ENCODE data around the gene ADAMTS19. TPM values are rescaled to one million over a fixed set of nuclear protein-coding genes. Genes with fewer than 3 reads are reported as not detected.

The ADAMTS19 gene
- total and polyA plus RNA-seq, 8 donors = 0.12 to 1.7 (median 0.35) TPM

DNA sequence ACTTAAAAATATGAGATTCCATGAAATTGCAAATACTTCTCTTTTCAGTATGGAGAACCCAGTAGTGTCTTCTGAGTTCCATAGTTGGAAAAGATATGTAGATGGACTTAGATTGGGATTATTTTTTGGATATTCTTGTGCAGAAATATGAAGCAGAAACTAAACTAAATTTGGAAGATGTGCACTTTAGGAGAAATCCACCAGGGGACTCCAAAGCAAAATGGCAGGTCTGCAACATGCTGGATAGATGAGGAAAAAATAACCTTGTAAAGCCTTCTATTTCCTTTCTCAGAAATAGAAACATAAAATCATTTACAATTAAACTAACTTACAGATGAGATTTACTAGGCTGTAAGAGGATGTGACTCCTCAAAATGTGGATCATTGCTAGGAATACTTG lies 238.6 kb downstream of the ADAMTS19 start:
- no peaks in the 10 kb centered on the region for H3K9me3 ChIP-seq
- H3K27me3 ChIP-seq = no peaks in the 10 kb centered on the region
- no peaks in the 10 kb centered on the region for H3K36me3 ChIP-seq
- intact Hi-C loops (cut with DNase I) = no loop called here
- no peak overlapping the region for H3K27ac ChIP-seq
- DNase-seq = no peak
- TF ChIP-seq, protein P1, sequence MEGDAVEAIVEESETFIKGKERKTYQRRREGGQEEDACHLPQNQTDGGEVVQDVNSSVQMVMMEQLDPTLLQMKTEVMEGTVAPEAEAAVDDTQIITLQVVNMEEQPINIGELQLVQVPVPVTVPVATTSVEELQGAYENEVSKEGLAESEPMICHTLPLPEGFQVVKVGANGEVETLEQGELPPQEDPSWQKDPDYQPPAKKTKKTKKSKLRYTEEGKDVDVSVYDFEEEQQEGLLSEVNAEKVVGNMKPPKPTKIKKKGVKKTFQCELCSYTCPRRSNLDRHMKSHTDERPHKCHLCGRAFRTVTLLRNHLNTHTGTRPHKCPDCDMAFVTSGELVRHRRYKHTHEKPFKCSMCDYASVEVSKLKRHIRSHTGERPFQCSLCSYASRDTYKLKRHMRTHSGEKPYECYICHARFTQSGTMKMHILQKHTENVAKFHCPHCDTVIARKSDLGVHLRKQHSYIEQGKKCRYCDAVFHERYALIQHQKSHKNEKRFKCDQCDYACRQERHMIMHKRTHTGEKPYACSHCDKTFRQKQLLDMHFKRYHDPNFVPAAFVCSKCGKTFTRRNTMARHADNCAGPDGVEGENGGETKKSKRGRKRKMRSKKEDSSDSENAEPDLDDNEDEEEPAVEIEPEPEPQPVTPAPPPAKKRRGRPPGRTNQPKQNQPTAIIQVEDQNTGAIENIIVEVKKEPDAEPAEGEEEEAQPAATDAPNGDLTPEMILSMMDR (IDR thresholded peaks at IDR 0.05) = no peak
- ATAC-seq = no peak
- H3K4me3 ChIP-seq = no peak overlapping the region
- no peaks in the 10 kb centered on the region for H3K4me1 ChIP-seq

DNA sequence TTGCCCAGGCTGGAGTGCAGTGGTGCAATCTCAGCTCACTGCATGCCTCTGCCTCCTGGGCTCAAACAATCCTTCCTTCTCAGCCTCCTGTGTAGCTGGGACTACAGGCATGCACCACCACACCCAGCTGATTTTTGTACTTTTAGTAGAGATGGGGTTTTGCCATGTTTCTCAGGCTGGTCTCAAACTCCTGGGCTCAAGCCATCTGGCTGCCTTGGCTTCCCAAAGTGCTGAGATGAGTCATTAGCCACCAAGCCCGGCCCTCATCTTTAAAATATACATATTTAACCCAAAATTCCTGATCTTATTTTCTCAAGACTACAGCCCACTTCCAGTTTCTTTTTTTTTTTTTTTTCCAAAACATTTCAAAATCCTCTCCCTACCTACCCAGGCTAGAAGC lies 256.1 kb downstream of the ADAMTS19 start:
- Histone ChIP-seq H3K27me3 (no peaks in the 10 kb centered on the region), H3K36me3 (no peaks in the 10 kb centered on the region), H3K4me3 (no peak overlapping the region), H3K9me3 (no peaks in the 10 kb centered on the region), H3K4me1 (no peaks in the 10 kb centered on the region), H3K27ac (no peak overlapping the region)
- intact Hi-C loops (cut with DNase I) = no loop called here
- TF ChIP-seq, protein P1 (IDR thresholded peaks at IDR 0.05) = no peak
- no peak for ATAC-seq
- no peak for DNase-seq

DNA sequence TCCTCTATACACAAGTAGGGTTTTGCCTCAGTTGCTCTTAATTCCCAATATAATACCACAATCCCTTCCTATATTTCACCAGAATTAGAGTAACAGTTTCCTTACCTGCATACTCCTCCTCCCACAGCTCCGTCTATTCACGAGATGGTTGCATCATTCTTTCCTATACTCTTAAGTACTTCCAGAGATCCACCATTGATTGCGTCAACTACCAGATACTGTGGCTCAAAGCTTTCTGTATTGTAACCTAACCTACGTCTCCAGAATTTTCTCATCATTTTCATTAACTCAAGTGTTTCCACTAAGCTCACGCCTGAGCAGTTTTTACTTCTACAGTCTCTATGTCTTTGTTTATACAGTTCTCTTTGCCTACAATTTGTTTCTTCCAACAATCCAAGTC lies 256.6 kb downstream of the ADAMTS19 start:
- intact Hi-C loops (cut with DNase I) = no loop called here
- Histone ChIP-seq H3K27me3 (no peaks in the 10 kb centered on the region), H3K36me3 (no peaks in the 10 kb centered on the region), H3K27ac (no peak overlapping the region), H3K4me1 (no peaks in the 10 kb centered on the region), H3K4me3 (no peak overlapping the region), H3K9me3 (no peaks in the 10 kb centered on the region)
- TF ChIP-seq, protein P1 (IDR thresholded peaks at IDR 0.05) = no peak
- ATAC-seq (no peak), DNase-seq (no peak)

DNA sequence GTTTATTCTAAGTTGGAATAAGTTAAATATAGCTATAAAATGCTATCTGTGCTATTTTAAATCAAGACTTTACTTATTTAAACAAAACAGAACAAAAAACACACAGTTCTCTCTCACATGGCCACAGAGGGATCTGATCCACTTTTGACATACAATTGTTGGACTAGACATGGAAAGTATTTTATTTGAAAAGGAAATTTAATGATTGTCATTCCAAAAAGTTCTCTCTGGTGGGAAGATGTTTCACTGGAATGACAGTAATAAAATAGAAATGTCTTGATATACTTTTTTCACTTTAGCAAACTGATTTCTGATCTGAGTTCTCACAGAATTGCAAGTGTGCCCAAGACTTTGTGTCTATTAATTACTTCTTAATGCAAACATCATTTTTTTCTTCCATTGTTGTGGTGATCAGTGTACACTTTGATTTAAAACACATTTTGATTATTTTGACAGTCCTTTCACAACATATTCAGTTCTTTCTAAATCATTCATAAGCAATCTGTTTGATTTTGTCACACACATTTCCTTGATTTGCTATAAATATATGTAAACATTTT lies 257.7 kb downstream of the ADAMTS19 start:
- no peaks in the 10 kb centered on the region for H3K9me3 ChIP-seq
- no peaks in the 10 kb centered on the region for H3K36me3 ChIP-seq
- H3K27me3 ChIP-seq = no peaks in the 10 kb centered on the region
- no peak overlapping the region for H3K27ac ChIP-seq
- TF ChIP-seq, protein P1 (IDR thresholded peaks at IDR 0.05) = no peak
- H3K4me3 ChIP-seq = no peak overlapping the region
- DNase-seq (peak in 1 of 4 donors; percentile 9), ATAC-seq (no peak)
- no peaks in the 10 kb centered on the region for H3K4me1 ChIP-seq
- intact Hi-C loops (cut with DNase I) = no loop called here

DNA sequence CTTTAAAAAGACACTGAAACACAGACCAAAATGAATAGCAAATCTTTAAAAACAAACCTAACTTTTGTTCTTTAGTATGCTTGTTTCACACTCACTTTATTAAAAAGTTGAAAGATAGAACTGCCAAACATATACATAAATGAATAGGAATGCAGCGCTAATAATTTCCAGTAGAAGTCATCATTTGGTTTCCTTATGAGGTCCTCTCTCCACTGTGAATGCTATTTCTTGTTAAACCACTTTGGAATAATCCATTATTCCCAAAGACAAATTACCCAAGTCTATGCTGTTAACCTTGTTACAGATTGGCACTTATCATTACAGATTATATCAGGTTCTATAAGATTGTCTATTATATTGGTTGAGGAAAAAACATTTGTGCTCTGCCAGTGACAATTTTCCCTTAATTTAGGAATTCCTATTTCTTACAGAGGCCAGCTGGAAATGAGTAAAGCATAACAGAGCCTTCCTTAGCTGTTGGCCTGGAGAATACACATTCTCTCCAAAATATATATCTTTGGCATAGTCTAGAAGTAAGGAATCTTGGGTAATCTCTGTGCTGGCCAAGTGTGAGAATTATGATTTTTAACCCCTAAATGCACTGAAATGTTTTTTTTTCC lies 258.5 kb downstream of the ADAMTS19 start:
- H3K36me3 ChIP-seq = no peaks in the 10 kb centered on the region
- intact Hi-C loops (cut with DNase I) = no loop called here
- ATAC-seq = no peak
- H3K27ac ChIP-seq = no peak overlapping the region
- H3K9me3 ChIP-seq = no peaks in the 10 kb centered on the region
- DNase-seq = peak in 2 of 4 donors; percentile 72 to 80
- H3K27me3 ChIP-seq = no peaks in the 10 kb centered on the region
- no peak overlapping the region for H3K4me3 ChIP-seq
- no peaks in the 10 kb centered on the region for H3K4me1 ChIP-seq
- TF ChIP-seq, protein P1 (IDR thresholded peaks at IDR 0.05) = no peak
